HG03135 (cell line): ENCODE measurements around the gene CEMIP.

ENCODE experiments used
- ATAC-seq: cut with Tn5 transposase; IDR thresholded peaks from one replicate; pipeline ENCODE4 v1.9.1; 2021; ENCODE audit warnings: mild to moderate bottlenecking, moderate library complexity; ENCODE audit not compliant: unreplicated experiment

The CEMIP gene

GRCh38 chr15:80841541-80841940 is 62.4 kb downstream of the CEMIP start:
- ATAC-seq: no peak

DNA sequence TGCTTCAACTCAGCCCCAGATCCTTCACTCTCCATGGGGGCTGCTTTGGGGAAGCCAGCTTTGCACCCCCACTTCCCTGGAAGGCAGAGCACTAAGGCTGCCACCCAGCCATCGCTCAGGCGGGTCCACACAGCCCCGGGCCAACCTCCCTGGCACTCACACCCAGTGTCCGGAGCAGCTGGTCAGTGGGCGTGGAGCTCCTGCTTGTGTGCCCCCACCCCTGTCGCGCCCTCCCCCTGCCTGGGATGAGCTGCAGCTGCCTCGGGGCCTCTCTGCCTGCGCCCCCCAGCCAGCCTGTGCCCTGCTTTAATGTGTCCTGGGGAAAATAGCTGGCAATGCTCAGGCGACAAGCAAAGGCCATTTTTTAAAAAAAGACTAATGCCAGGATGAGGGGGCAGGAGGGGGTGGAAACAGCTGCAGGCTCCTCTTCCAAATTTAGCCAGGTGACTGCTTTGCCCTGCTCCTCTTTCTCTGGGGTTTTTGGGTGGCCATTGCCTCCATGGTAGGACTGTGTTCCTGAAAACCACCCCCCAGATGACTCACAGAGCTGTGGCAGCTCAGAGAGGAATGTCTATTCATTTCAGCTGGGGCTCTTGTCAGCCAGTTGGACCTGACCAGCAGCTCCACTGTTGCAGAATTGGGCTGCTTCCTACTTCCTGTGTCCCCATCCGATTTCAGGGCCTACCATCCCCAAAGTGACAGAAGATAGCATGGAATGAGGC is 65.0 kb downstream of the CEMIP start:
- ATAC-seq: no peak

- ATAC-seq: no peak
Observed at GRCh38 chr15:80846031-80846815, 67.1 kb downstream of the CEMIP start.

GRCh38 chr15:80849308-80849707 is 70.1 kb downstream of the CEMIP start:
- ATAC-seq: no peak

DNA sequence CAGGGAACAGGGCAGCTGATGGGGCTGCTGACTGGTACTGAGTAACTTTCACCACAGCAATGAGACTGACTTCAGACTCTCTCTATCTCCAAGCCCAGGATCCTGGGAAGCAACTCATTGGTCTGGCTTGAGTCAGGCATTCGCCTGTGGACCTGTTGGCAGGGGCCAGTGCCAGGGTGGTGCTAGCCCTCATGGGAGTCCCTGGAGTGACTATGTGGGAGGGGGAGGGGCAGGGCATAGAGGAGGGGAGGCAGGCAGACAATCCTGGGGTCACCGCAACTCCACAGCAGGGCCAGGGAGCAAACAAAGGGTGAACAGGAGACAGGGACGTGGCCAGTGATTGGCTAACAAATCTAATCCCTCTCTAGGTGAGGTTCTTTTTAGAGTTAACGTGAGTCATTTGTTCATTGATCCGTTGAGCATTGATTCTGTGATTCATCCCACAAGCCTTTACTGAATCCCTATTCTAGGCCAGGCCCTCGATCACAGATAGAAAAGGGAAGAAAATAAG is 71.8 kb downstream of the CEMIP start:
- no peak for ATAC-seq

- ATAC-seq: no peak
Observed at GRCh38 chr15:80852676-80853075, 73.5 kb downstream of the CEMIP start.

DNA sequence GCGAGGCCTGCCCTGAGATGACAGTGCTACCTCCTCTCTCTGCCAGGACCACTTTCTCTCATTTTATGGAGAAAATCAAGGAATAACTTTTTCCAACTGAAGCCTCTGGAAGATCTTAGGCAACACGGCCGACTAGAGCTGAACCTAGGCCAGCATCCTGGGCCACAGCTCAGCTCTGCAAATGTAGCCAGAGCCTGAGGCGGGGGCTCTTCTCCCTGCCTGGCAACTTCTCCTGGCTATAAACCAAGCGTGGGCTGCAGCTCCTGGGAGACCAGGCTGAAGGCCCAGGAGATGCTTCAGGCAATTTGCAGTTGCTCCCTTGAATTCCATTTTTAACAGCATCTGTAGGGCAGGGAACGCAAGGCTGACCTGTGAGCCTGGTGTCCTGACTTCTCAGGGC is 74.9 kb downstream of the CEMIP start:
- no peak for ATAC-seq

DNA sequence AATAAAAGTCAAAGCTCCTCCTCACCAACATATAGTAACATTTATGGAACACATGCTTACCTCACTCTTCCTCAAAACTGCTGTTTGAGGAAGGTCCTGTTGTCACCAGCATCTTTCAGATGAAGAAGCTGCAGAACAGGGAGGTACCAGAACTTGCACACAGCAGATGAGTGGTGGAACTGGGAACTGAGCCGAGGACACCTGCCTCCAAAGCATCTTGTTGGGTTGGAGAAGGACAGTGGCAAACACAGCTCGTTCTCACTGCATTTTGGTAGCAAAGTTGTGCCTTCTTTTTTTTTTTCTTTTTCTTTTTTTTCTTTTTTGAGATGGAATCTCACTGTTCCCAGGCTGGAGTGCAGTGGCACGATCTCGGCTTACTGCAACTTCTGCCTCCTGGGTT is 76.0 kb downstream of the CEMIP start:
- ATAC-seq: no peak

DNA sequence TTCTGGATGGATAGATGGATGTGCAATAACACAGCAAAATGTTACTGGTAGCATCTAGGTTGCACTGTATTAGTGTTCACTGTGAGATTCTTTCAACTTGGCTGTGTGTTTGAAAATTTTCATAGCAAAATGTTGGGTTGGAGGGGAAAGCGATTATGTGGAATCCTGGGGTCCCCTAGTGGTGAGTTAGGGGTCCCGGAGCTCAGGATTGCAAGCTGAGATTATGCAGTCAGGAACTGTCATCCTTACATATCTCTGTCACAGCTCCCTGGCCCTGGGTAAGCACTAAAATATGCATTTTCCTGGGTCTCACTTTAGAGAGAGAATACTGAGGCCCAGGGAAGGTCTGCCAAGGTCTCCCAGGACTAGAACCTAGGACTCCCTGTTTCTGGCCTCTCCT is 77.2 kb downstream of the CEMIP start:
- no peak for ATAC-seq

DNA sequence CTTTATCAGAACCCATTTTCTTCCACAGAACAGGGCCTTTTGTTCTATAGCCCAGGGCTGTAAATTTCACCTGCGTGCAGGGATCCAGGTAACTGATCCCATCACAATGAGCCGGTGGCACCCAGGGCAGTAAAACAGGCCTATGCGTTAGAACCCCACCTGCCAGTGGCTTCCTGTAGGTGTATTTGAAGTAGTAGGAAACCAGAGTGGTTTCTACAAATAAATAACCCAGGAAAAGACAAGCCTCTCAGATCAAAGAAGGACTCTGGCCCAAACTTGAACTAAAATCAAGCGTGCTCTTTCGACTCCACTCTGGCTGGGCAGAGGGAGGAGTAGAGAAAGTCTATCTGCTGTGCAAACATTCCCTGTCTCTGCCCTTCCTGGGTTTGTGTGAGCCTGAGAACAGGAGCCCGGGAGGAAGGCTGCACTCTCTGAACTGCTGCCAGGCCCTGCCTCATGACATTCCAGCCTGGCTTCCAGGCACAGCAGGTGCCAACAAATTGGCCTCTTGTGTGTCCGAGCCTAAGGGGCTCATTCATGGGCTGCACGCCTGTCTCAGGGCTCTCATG is 77.7 kb downstream of the CEMIP start:
- no peak for ATAC-seq

DNA sequence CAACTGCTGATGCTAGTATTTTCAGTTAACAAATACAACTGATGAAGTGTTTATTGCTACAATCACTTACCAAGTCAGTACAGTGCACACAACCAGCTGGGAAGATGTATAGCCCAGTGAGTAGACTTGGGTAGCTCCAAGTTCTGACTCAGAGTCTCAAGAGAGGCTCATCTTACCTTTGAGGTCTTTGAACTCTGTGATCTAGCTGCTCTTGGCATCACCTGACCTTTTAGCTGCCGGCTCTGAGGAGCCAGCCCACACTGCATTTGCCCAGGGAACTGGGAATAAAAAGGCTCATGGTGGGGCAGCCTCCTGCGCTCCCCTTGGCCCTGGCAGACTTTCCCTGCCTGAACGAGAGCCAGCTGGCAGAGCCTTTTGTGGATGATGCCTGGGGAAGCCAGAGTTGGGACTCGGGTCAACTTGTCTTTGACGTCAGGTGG is 82.6 kb downstream of the CEMIP start:
- ATAC-seq: no peak

DNA sequence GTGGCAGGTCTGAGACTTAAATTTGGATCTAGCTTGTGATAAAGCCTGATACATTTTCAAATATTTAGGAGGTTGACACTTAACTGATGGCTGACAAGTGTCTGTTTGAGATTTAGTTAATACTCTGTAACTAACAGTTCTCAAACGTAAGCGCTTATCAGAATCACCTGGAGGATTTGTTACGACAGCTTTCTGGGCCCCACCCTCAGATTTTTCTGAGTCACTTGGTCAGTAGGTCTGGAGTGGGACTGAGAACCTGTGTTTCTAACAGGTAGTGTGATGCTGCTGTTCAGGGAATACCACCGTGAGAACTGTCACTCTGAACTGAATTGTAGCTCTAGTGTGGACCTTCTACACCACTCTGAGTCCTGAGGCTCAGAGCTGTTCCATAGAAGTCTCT is 85.5 kb downstream of the CEMIP start:
- ATAC-seq: no peak

DNA sequence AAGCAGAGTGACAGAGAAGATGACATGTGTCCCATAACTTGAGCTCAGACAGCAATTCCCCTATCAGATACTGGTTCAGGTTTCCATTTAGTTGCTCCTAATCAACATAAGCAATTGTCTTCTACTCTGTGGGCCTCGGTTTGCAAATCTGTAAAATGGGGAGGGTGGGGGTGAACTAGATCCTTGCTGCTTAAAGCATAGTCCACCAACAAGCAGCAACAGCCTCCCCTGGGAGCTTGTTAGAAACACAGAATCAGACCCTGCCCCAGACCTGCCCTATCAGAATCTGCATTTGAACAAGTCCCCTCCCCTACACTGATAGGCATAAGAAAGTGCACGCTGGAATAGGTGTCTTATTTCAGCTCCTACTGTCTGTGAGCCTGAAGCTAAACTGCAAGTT is 87.8 kb downstream of the CEMIP start:
- ATAC-seq: no peak

DNA sequence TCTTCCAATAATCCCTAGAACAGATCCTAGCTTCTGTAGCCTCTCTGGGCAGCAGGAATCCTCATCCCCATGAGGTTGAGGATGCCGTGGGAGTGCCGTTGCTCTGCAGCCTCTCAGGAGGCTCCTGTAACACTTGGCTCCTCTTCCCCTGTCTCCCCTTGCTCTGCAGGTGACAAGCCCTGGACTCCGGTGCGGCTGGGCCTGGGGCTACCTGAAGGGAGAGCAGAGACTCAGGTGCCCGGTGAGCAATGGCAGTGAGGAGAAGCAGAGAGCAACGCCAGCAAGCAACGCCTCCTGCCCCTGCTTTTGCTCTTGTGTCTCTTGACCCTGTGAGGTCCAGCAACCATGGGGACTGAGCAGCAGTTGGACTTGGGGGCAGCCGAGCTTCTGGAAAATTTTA is 91.2 kb downstream of the CEMIP start:
- ATAC-seq: no peak

- ATAC-seq: no peak
Observed at GRCh38 chr15:80870893-80871292, 91.7 kb downstream of the CEMIP start.

GRCh38 chr15:80871858-80872257 is 92.7 kb downstream of the CEMIP start:
- no peak for ATAC-seq

DNA sequence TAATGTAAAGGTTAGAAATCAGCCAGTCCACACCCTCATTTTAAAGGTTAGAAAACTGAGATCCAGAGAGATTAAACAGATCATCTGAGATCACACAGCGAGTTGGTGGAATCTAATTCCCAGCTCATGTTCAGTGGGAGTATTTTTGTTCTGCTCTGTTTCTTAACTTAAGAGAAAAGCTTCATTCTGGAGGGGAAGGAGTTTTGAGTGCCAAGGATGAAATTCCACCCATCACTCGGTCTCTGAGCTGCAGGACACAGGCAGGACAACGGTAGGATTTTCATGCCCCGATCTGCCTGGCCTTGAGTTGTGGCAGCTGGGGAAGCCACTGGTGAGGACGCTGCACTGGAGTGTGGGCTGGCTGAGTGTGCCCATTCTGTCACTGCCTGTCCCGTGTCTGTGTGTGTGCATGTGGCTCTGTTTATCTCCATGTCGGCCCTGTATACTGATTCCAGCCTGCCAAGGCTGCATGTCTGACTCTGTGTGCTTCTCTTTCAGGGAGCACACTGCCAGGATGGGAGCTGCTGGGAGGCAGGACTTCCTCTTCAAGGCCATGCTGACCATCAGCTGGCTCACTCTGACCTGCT is 94.3 kb downstream of the CEMIP start:
- no peak for ATAC-seq

DNA sequence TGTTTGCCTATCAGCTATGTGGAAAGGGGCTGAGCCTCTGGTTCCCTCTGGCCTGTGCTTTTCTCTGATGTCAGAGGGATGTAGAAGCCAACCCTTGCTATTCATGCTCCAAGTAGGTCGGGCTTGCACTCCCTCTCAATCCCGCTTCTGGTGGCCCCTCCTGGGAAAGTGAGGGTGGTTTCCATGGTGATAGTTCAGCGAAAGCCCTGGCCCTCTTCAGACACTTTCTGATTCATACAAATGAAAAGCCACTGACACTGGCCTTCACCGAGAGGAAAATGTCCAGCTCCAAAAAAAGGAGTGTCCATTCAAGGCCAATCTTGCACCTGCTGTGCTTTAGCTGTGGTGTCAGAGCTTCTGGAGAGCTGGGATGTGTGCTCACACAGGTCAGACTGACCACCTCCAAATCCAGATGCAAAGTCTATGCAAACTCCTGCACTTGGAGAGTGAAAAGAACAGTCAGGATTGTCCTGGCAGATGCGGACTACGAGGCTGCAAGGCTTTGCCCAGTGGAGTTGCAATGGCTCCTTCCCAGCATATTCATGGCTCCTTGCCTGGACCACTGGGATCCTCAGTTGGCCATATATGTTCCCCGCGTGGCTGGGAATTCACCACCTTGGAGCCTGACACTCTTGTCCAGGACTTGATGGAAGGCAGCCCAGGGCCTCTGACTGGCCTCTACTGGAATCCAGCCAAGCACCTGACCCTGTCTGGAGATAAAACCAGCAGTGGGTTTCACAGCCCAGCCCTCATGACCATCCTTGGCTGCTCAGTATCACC is 96.6 kb downstream of the CEMIP start:
- ATAC-seq: no peak

- ATAC-seq: no peak
Observed at GRCh38 chr15:80876348-80876674, 97.1 kb downstream of the CEMIP start.

DNA sequence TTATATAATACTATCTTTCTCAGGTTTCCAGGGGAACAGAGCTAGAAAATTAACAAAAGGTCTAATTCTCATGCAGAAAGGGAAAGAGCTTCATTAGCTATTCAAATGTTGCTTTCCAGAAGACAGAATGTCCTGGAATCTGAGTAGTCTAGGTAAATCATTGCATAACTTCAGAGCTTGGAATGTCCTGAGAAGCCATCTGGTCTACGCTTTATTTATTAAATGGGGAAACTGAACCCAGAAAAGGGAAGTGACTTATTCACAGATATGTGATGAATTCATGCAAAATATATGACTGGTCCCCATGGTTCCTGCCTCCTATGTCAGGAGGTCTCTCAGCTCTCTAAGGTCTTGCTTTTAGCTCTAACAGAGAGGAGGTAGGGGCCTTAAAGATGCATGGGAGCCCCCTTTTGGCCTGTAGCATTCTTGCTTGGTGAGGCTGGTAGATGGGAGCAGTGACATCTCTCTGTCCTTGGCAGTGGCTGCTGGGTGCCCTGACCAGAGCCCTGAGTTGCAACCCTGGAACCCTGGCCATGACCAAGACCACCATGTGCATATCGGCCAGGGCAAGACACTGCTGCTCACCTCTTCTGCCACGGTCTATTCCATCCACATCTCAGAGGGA is 99.2 kb downstream of the CEMIP start:
- ATAC-seq: no peak

DNA sequence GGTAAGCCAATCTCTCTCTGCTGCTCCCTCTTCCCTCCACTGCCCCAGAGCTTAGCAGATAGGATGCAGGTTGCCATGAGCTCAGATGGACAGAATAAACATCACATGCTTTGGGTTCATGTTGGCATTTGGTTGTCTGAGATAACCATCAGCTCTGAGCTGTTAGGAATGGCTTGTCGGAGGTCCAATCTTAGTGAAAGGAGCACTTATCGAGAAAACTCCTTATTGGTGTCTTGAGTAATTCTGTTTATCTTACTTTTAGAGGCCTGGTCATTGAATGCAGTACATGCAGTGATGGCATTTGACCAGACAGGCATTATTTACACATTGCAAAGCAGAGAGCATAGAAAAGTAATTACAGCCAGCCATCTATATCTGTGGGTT is 99.7 kb downstream of the CEMIP start:
- no peak for ATAC-seq
